ENCODE measurements around the gene SKAP1.
"Not testable (repeated sequence)": the region's sequence is repeated elsewhere in the genome, so short reads cannot be mapped to it uniquely, and the experiment has no call there.

Gene SKAP1

DNA sequence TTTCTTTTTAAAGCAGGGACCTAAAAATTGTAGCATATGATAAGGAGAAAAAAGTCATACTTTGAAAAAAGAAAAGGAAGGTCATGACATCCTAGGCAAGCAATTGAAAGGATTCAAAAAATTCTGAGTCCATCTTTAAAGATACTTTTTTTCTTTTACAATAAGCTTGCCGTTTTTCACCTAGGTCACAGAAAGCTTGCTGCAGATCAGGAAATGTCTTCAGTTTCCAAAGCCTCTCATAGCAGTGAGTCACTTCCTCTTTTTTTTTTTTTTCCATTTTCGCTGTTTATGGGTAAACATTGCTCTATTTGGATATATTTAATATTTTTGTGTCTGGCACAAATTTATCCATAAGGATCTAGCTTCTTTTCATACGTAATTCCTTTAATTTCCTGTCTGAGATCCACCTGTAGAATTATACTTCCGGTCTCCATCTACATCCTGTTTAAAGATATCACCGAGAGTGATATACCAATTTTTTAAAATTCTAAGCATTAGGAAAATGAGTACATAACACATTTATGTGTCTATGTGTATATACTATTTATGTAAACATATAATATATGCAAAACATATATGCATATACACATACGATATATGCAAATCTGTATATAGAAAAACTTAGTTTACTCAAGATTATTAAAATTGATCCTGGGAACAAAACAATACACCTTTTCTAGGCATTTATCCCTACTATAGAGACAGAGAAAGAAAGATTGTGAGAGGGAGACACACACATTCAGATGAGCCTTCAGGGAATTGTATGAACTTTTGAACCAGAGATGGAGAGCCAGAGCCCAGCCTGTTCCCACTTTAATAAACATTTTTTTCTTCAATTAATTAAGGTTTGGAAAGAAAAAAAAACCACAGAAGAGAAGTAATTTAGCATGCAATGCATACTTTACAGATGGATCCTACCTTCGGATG, 134.4 kb downstream of the SKAP1 start:
- Mint-ChIP-seq H3K27ac (ENCODE audit: low read depth) (peak overlapping the region; percentile 97), H3K27me3 (no peaks in the 10 kb centered on the region), H3K4me1 (peaks cover 56% of the 10 kb centered on the region), H3K9me3 (no peaks in the 10 kb centered on the region), H3K4me3 (peak overlapping the region; percentile 72), H3K36me3 (ENCODE audit: insufficient read depth) (no peaks in the 10 kb centered on the region)
- no peak for DNase-seq (ENCODE audit: low spot score in 2 of 2)
- peak; percentile 79 for ATAC-seq (replicated peaks; ENCODE audit: extremely low read depth, poor library complexity, severe bottlenecking)

DNA sequence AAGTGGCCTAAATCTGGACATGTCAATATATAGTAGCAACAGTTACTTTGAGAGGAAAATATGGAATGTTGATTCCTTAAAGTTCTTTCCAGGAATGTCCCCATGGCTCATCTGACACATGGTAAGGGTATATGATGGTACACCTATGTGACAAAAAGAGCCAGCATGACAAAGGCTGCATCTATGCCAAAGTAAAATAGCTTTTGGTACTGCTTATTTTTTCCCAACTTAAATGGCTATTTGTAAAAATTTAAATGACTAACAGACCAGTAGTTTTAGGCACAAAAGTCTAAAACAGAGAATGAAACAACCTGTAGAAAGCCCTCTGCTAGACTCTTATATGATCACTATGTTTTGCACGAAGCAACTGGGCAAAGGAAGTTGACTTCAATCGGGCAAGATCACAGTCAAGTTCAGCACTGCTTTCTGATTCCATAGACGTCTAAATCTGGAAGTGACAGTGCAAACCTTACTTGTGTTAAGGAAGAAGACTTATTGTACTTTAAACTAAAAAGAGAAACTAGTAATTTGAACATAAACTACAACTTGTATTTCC, 135.1 kb downstream of the SKAP1 start:
- Mint-ChIP-seq H3K9me3 (no peaks in the 10 kb centered on the region), H3K36me3 (ENCODE audit: insufficient read depth) (no peaks in the 10 kb centered on the region), H3K27ac (ENCODE audit: low read depth) (peak overlapping the region; percentile 97), H3K27me3 (no peaks in the 10 kb centered on the region), H3K4me3 (peak overlapping the region; percentile 72), H3K4me1 (peaks cover 51% of the 10 kb centered on the region)
- DNase-seq (ENCODE audit: low spot score in 2 of 2): no peak
- ATAC-seq (replicated peaks; ENCODE audit: extremely low read depth, poor library complexity, severe bottlenecking): peak; percentile 55

DNA sequence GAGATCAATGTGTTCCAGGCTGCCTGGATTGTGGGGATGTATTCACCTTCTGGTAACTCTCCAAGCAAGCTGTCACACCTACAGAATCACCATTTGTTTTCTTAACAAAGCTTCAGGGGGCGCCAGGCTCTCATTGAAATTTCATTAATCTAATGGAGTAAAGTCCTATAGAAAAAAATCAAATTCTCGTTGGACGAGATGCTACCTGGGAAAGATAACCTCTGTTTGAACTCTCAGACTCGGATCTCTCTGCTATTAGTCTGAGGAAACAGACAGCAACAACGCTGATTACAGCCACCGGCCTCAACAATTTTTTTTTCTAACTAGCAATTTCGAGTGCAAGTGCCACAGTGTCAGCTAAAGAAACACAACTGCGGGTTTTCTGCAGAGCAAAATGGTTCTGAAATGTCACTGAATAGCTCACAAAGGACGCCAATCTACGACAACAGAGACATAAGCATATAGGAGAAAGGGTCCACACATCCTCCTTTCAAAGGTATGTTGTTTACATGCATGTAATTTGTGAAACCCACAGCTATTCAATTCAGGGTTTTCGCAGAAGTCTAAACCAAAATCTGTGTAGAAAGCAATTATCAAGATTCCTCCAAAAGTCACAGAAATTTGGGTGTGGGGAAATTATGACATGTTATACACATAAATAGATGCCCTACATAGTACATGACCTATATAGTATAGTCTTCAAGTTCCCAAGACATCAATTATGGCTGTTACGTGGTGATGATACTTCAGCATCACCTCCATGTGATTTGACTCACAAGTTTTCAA, 135.8 kb downstream of the SKAP1 start:
- Mint-ChIP-seq H3K27me3 (no peaks in the 10 kb centered on the region), H3K4me3 (no peak overlapping the region), H3K36me3 (ENCODE audit: insufficient read depth) (no peaks in the 10 kb centered on the region), H3K9me3 (no peaks in the 10 kb centered on the region), H3K4me1 (peaks cover 44% of the 10 kb centered on the region), H3K27ac (ENCODE audit: low read depth) (peak overlapping the region; percentile 6)
- no peak for DNase-seq (ENCODE audit: low spot score in 2 of 2)
- ATAC-seq (replicated peaks; ENCODE audit: extremely low read depth, poor library complexity, severe bottlenecking): no peak

DNA sequence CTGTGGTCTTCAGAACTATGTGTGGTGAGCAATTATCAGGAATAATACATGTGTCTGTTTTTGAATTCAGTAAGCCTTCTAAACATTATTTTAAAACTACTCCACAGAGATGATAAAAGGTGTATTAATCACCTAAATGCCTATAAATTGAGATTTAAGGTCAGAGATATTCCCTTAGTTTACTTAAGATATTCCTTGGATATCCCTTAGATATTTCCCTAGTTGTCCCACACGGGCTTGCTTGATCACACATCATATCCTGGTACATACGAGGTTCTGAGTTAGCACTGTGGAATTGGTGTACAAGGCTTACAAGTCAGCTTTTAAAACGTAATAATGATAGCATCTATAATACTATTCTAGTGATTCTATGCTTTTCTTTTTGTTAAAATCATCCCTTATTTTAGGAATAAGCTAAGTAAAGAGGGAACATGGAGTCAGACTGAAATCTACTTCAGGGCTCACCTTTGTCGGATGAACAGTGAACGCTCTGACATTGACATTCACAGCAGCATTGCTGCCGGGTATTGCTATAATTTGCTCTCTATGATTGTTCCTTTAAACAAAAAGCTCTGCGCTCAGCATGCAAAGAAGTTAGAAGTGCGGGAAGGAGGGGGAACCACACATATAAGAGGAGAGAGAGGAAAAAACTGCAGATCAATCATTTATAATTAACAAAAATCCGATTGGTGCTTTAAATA, 136.5 kb downstream of the SKAP1 start:
- Mint-ChIP-seq H3K4me3 (no peak overlapping the region), H3K9me3 (no peaks in the 10 kb centered on the region), H3K4me1 (peaks cover 37% of the 10 kb centered on the region), H3K27me3 (no peaks in the 10 kb centered on the region), H3K27ac (ENCODE audit: low read depth) (peak overlapping the region; percentile 6), H3K36me3 (ENCODE audit: insufficient read depth) (no peaks in the 10 kb centered on the region)
- DNase-seq (ENCODE audit: low spot score in 2 of 2) (no peak), ATAC-seq (replicated peaks; ENCODE audit: extremely low read depth, poor library complexity, severe bottlenecking) (no peak)

DNA sequence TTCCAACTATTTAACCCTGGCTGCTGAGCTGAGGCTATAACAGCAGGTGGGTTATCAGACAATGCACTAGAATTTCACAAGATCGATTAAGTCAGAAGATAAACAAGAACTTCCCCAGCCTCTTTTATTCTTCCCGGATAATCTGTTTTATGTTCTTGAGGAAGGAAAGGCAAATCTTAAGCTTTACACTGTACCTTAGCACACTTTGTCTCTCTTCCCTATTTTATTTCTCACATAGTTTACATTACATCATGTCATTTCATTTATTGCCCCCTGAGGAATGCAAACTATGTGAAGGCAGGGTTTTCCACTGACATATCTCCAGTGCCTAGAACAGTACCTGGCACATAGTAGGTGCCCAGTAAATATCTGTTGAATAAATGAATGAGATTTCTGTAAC, 139.6 kb downstream of the SKAP1 start:
- DNase-seq (ENCODE audit: low spot score in 2 of 2) (no peak), ATAC-seq (replicated peaks; ENCODE audit: extremely low read depth, poor library complexity, severe bottlenecking) (no peak)
- Mint-ChIP-seq H3K36me3 (ENCODE audit: insufficient read depth) (peaks cover 3% of the 10 kb centered on the region), H3K27me3 (no peaks in the 10 kb centered on the region), H3K9me3 (no peaks in the 10 kb centered on the region), H3K4me1 (peaks cover 26% of the 10 kb centered on the region), H3K4me3 (no peak overlapping the region), H3K27ac (ENCODE audit: low read depth) (no peak overlapping the region)

DNA sequence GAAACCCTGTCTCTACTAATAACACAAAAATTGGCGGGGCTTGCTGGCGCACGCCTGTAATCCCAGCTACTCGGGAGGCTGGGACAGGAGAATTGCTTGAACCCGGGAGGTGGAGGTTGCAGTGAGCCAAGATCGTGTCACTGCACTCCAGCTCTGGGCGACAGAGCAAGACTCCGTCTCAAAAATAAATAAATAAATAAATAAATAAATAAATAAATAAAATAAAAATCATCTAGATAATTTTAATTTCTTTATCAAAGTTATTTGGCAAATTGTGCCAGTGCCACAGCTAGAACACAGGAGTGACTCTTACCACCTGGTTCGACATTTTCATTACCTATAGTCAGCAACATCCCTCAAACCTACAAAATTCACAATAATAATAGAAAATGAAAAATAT, 143.1 kb downstream of the SKAP1 start:
- not testable (repeated sequence) for H3K9me3 Mint-ChIP-seq; DNase-seq (ENCODE audit: low spot score in 2 of 2); H3K27ac Mint-ChIP-seq (ENCODE audit: low read depth); ATAC-seq (replicated peaks; ENCODE audit: extremely low read depth, poor library complexity, severe bottlenecking); H3K4me3 Mint-ChIP-seq; H3K27me3 Mint-ChIP-seq
- Mint-ChIP-seq H3K36me3 (ENCODE audit: insufficient read depth) (peaks cover 10% of the 10 kb centered on the region), H3K4me1 (peaks cover 17% of the 10 kb centered on the region)

DNA sequence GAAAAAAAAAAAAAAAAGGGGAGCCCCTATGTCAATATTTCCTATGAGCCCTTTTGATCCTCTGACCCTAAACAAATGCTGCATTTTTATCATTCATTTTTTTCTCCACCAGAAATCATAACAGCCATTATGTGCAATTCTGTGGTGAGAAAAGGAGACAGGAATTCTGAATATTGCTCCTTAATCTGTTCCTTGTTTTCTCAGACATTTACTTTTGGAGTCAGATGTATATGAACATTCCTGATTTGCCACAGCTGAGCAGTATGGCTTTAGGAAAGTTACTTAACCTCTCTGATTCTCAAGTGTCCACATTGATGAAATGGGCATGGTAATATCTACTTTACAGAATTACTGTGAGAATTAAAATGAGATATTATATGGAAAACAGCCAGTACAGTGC, 144.4 kb downstream of the SKAP1 start:
- Mint-ChIP-seq H3K4me3 (no peak overlapping the region), H3K27ac (ENCODE audit: low read depth) (no peak overlapping the region), H3K9me3 (no peaks in the 10 kb centered on the region), H3K36me3 (ENCODE audit: insufficient read depth) (peaks cover 10% of the 10 kb centered on the region), H3K27me3 (no peaks in the 10 kb centered on the region), H3K4me1 (peaks cover 12% of the 10 kb centered on the region)
- ATAC-seq (replicated peaks; ENCODE audit: extremely low read depth, poor library complexity, severe bottlenecking) (no peak), DNase-seq (ENCODE audit: low spot score in 2 of 2) (no peak)

DNA sequence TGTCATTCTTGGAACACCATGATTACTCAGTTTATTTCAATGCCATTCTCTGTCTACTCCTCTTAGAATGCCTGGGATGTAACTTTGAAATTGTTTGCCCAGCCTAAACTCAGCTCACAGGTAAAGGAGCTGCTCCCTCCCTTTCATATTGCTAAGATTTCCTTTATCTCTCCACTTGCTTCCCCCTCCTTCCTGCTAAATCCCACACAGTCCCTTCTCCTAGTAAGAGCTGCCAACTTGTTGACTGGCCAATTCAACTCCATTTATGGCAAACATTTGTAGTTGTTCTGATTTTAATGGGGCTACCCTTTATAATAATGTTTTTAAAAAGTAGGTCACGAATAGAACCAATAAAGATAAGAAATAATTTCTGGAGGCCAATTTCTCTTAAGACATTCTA, 146.1 kb downstream of the SKAP1 start:
- H3K27me3 Mint-ChIP-seq: no peaks in the 10 kb centered on the region
- ATAC-seq (replicated peaks; ENCODE audit: extremely low read depth, poor library complexity, severe bottlenecking) (no peak), DNase-seq (ENCODE audit: low spot score in 2 of 2) (no peak)
- peaks cover 15% of the 10 kb centered on the region for H3K36me3 Mint-ChIP-seq (ENCODE audit: insufficient read depth)
- H3K4me1 Mint-ChIP-seq: peaks cover 16% of the 10 kb centered on the region
- no peaks in the 10 kb centered on the region for H3K9me3 Mint-ChIP-seq
- H3K27ac Mint-ChIP-seq (ENCODE audit: low read depth): no peak overlapping the region
- no peak overlapping the region for H3K4me3 Mint-ChIP-seq

DNA sequence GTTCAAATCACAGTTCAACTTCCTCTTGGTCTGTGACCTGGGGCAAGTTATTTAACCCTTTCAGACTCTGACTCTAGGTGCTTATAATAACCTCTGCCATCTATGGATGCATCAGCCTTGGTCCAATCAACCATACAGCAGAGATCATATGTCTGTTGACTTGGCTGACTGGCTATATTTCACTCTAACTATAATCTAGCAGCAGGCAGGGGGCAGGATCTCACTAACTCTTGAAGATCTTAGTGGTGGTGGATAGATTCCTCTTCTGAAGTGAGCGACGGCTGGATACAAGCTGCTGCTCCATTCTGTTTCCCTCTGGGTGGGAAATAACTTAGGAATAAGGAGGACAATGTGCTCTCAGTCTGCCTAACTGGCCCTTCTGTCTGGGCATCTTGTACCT, 146.6 kb downstream of the SKAP1 start:
- no peak for ATAC-seq (replicated peaks; ENCODE audit: extremely low read depth, poor library complexity, severe bottlenecking)
- Mint-ChIP-seq H3K4me3 (no peak overlapping the region), H3K36me3 (ENCODE audit: insufficient read depth) (peaks cover 15% of the 10 kb centered on the region), H3K4me1 (peaks cover 21% of the 10 kb centered on the region), H3K9me3 (no peaks in the 10 kb centered on the region), H3K27me3 (no peaks in the 10 kb centered on the region), H3K27ac (ENCODE audit: low read depth) (no peak overlapping the region)
- DNase-seq (ENCODE audit: low spot score in 2 of 2): no peak

DNA sequence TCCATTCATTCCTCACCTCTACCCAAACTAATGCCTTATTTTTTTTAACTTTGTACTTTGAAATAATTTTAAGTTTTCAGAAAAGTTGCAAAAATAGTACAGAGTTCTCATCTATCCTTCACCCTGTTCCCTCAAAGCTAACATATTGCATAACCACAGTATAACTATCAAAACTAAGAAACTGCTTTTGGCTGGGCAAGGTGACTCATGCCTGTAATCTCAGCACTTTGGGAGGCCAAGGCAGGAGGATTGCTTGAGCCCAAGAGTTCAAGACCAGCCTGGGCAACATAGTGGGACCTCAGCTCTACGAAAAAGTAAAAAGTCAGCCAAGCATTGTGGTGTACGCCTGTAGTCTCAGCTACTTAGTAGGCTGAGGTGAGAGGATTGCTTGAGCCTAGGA, 147.7 kb downstream of the SKAP1 start:
- no peaks in the 10 kb centered on the region for H3K27me3 Mint-ChIP-seq
- DNase-seq (ENCODE audit: low spot score in 2 of 2): no peak
- H3K36me3 Mint-ChIP-seq (ENCODE audit: insufficient read depth): peaks cover 12% of the 10 kb centered on the region
- no peaks in the 10 kb centered on the region for H3K9me3 Mint-ChIP-seq
- H3K4me3 Mint-ChIP-seq: no peak overlapping the region
- H3K4me1 Mint-ChIP-seq: peaks cover 23% of the 10 kb centered on the region
- H3K27ac Mint-ChIP-seq (ENCODE audit: low read depth): peak overlapping the region; percentile 27
- ATAC-seq (replicated peaks; ENCODE audit: extremely low read depth, poor library complexity, severe bottlenecking): no peak

DNA sequence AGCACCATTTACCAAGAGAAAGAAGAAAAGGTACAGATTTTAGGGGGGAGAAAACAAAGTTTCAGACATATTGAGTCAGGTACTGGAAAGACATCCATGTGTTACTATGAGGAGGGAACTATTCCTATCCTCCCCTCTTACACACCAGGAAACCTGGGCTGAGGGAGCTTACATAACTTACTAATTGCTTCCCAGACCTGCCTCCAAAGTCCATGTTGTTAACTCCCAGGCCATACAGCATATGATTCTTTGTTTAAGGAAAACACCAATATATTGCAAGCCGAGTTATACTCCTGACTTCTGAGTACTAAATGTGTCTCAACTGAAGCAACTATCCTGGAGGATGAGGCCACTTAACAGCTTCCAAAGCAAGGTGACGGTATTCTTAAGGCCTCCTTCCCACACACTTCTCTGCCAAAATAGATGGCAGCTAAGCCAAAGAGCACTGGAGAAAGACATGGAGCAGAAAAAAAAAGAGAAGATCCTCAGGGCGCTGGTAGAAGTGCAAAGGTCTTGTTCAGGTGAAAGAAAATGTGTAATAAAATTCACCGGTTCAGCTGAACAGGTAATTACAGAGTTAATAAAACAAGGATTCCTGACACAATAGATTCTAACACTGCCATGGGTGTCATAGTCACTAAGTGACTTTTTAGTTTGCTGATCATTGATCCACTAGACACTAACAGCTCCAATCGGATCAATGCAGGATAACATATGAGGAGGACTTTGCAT, 151.1 kb downstream of the SKAP1 start:
- no peak for ATAC-seq (replicated peaks; ENCODE audit: extremely low read depth, poor library complexity, severe bottlenecking)
- Mint-ChIP-seq H3K9me3 (no peaks in the 10 kb centered on the region), H3K4me1 (peaks cover 35% of the 10 kb centered on the region), H3K4me3 (no peak overlapping the region), H3K36me3 (ENCODE audit: insufficient read depth) (peaks cover 16% of the 10 kb centered on the region), H3K27me3 (no peaks in the 10 kb centered on the region), H3K27ac (ENCODE audit: low read depth) (no peak overlapping the region)
- DNase-seq (ENCODE audit: low spot score in 2 of 2): no peak

DNA sequence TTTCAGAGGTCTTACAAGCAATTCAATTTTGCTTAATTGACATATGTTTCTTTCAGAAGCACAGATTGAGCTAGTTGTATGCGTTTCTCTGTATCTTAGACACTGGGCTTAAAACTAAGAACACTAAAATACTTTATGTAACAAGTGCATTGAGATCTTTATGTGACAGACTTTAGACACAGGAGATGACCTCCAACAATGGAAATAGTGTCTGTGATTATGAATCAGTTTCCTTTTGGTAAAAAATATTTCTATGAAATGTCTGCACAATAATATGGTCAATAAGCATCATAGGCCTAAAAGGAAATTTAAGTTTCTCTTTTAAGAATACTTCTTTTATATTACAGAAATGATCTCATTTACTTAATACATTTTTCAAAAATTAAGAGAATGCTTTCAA, 153.2 kb downstream of the SKAP1 start:
- Mint-ChIP-seq H3K4me1 (peaks cover 31% of the 10 kb centered on the region), H3K27me3 (no peaks in the 10 kb centered on the region), H3K36me3 (ENCODE audit: insufficient read depth) (peaks cover 12% of the 10 kb centered on the region), H3K27ac (ENCODE audit: low read depth) (no peak overlapping the region), H3K4me3 (no peak overlapping the region), H3K9me3 (no peaks in the 10 kb centered on the region)
- DNase-seq (ENCODE audit: low spot score in 2 of 2): no peak
- no peak for ATAC-seq (replicated peaks; ENCODE audit: extremely low read depth, poor library complexity, severe bottlenecking)
